IMR-90 (cell line): ENCODE results near the gene GTF2F2. TPM values are rescaled to one million over a fixed set of nuclear protein-coding genes. Genes with fewer than 3 reads are reported as not detected.
A peak's percentile ranks its signal among the peaks of the same experiment; 100 is the strongest.

Experiments used
- ATAC-seq: fragments of 200-7000 bp; cut with Tn5 transposase; 2 replicates; pipeline ENCODE4 v1.9.1; 2020; ENCODE audit warnings: low read depth, mild to moderate bottlenecking, moderate library complexity
- BruUV-seq: library from RNA; stranded (reverse); fragments of 400-500 nt; replicated peaks from 2 replicates; lab custom pipeline; 2021; lab: Mats Ljungman, UMichigan
- CTCF ChIA-PET: fragments of 300-600 bp; formaldehyde crosslinking; extraction: SDS; loops from one replicate; lab custom pipeline; 2021; ENCODE audit warnings: antibody characterized with exemption; lab: Yijun Ruan, JAX
- POLR2A ChIA-PET: fragments of 300-600 bp; sonication (Branson Sonifier 250); formaldehyde crosslinking; loops from one replicate; lab custom pipeline; 2022; ENCODE audit warnings: antibody characterized with exemption; ENCODE audit not compliant: unreplicated experiment; lab: Charles Lee
- DNase-seq: peaks from one replicate; pipeline ENCODE4 v3.0.0; 2013
- H2AFZ ChIP-seq: replicated peaks from 2 replicates; pipeline ENCODE3; 2013; ENCODE audit warnings: low read length, mild to moderate bottlenecking; ENCODE audit not compliant: poor library complexity
- H2AK5ac ChIP-seq: 2 replicates; pipeline ENCODE4 v1.6.1; 2013; ENCODE audit warnings: low read depth, low read length, inconsistent platforms
- H2AK9ac ChIP-seq: replicated peaks from 2 replicates; pipeline ENCODE3; 2013; ENCODE audit warnings: mild to moderate bottlenecking, low read depth, low read length, moderate library complexity; ENCODE audit not compliant: poor library complexity
- H2BK120ac ChIP-seq: 2 replicates; pipeline ENCODE4 v1.6.1; 2013; ENCODE audit warnings: low read depth, low read length, inconsistent platforms
- H2BK15ac ChIP-seq: 3 replicates; pipeline ENCODE4 v1.6.1; 2013; ENCODE audit warnings: low read depth, low read length, inconsistent platforms
- H2BK20ac ChIP-seq: 2 replicates; pipeline ENCODE4 v1.6.1; 2013; ENCODE audit warnings: low read depth, mild to moderate bottlenecking, inconsistent platforms, low read length, moderate library complexity
- H2BK5ac ChIP-seq: 2 replicates; pipeline ENCODE4 v1.6.1; 2013; ENCODE audit warnings: mild to moderate bottlenecking, low read depth, low read length, inconsistent platforms; ENCODE audit not compliant: poor library complexity, severe bottlenecking
- H3K14ac ChIP-seq: replicated peaks from 2 replicates; pipeline ENCODE4 v1.6.1; 2013; ENCODE audit warnings: low read depth, low read length, inconsistent platforms
- H3K18ac ChIP-seq: 2 replicates; pipeline ENCODE4 v1.6.1; 2013; ENCODE audit warnings: low read depth, low read length, control low read depth
- H3K23ac ChIP-seq: 2 replicates; pipeline ENCODE4 v1.6.1; 2013; ENCODE audit warnings: low read depth, low read length, inconsistent platforms
- H3K27ac ChIP-seq: 2 replicates; pipeline ENCODE4 v1.5.1; 2013; ENCODE audit warnings: mild to moderate bottlenecking, control low read depth, low read length; ENCODE audit not compliant: insufficient read depth
- H3K27me3 ChIP-seq: 2 replicates; pipeline ENCODE4 v1.6.1; 2013; ENCODE audit warnings: low read length; ENCODE audit not compliant: control insufficient read depth, insufficient read depth
- H3K36me3 ChIP-seq: 2 replicates; pipeline ENCODE4 v1.6.1; 2013; ENCODE audit warnings: low read length, mixed read lengths; ENCODE audit not compliant: control insufficient read depth, insufficient read depth
- H3K4ac ChIP-seq: 2 replicates; pipeline ENCODE4 v1.6.1; 2013; ENCODE audit warnings: low read depth, low read length, inconsistent platforms
- H3K4me1 ChIP-seq: 2 replicates; pipeline ENCODE4 v1.6.1; 2013; ENCODE audit warnings: low read length, mixed read lengths; ENCODE audit not compliant: control insufficient read depth, insufficient read depth
- H3K4me2 ChIP-seq: 2 replicates; pipeline ENCODE4 v1.6.1; 2013; ENCODE audit warnings: low read depth, mild to moderate bottlenecking, control low read depth, low read length, moderate library complexity
- H3K4me3 ChIP-seq: 2 replicates; pipeline ENCODE4 v1.5.1; 2013; ENCODE audit warnings: low read depth, mild to moderate bottlenecking, control low read depth, low read length, moderate library complexity; ENCODE audit not compliant: insufficient read depth
- H3K56ac ChIP-seq: 2 replicates; pipeline ENCODE4 v1.6.1; 2013; ENCODE audit warnings: low read length, inconsistent platforms; ENCODE audit not compliant: insufficient read depth; ENCODE audit errors: extremely low read depth
- H3K79me1 ChIP-seq, 2 experiments: 2 replicates each; pipeline ENCODE4 v1.6.1; 2013; ENCODE audit warnings: low read length in 2 of 2, inconsistent platforms in 1 of 2, low read depth in 1 of 2
- H3K9ac ChIP-seq: 2 replicates; pipeline ENCODE4 v1.6.1; 2013; ENCODE audit warnings: low read depth, low read length, control low read depth
- H3K9me1 ChIP-seq: 2 replicates; pipeline ENCODE4 v1.6.1; 2013; ENCODE audit warnings: low read length, inconsistent platforms; ENCODE audit not compliant: insufficient read depth
- H3K9me3 ChIP-seq: 2 replicates; pipeline ENCODE4 v1.6.1; 2013; ENCODE audit warnings: low read length; ENCODE audit not compliant: control insufficient read depth, insufficient read depth
- H4K20me1 ChIP-seq: 2 replicates; pipeline ENCODE4 v1.6.1; 2013; ENCODE audit warnings: low read length, inconsistent platforms; ENCODE audit not compliant: insufficient read depth
- H4K5ac ChIP-seq: 2 replicates; pipeline ENCODE4 v1.6.1; 2013; ENCODE audit warnings: mild to moderate bottlenecking, low read depth, low read length, control low read depth
- H4K8ac ChIP-seq, 2 experiments: 2 replicates each; pipeline ENCODE4 v1.6.1; 2013; ENCODE audit warnings: low read depth in 2 of 2, low read length in 2 of 2, control low read depth in 1 of 2, inconsistent platforms in 1 of 2
- H4K91ac ChIP-seq: 2 replicates; pipeline ENCODE4 v1.6.1; 2013; ENCODE audit warnings: low read depth, low read length, inconsistent platforms; ENCODE audit not compliant: insufficient read depth
- RCOR1 ChIP-seq: IDR thresholded peaks from 2 replicates; pipeline ENCODE4 v1.6.1; 2012; ENCODE audit warnings: mild to moderate bottlenecking, low read length, improper control_type of control experiment; ENCODE audit not compliant: insufficient replicate concordance
- WGBS, 2 experiments: methylation state at CpG; one replicate each; pipeline versions ENCODE4 v1.1.5 to v1.1.7; 2013; ENCODE audit warnings: missing lambda C conversion rate in 2 of 2; ENCODE audit not compliant: insufficient read length in 1 of 2; ENCODE audit errors: extremely low coverage in 2 of 2; 5-methylcytosine and 5-hydroxymethylcytosine counted together
- dilution Hi-C: fragments of 300-500 bp; cut with HindIII; formaldehyde crosslinking; loops from one replicate; pipeline ENCODE4 v1.14.3; 2018; ENCODE audit warnings: low sequenced_read_pairs; ENCODE audit not compliant: unreplicated experiment
- in situ Hi-C: fragments of 300-500 bp; cut with MboI; formaldehyde crosslinking; loops from 3 replicates; pipeline ENCODE4 v1.14.3; 2019; ENCODE audit warnings: low sequenced_read_pairs, inconsistent platforms, mixed read lengths
- intact Hi-C: fragments of 100-400 bp; cut with micrococcal nuclease; formaldehyde crosslinking; loops from 2 replicates; pipeline ENCODE4 v1.10.0; 2022
- polyA plus RNA-seq, 3 experiments: library from polyadenylated mRNA; depleted of rRNA; stranded (reverse); fragments of >200 nt; gene quantifications; 2 replicates each; pipeline ENCODE4 v1.2.3, GENCODE V29; 2012; ENCODE audit warnings: low replicate concordance in 1 of 3
- total RNA-seq: library from RNA; depleted of rRNA; stranded (reverse); fragments of >200 nt; gene quantifications from 2 replicates; pipeline ENCODE4 v1.2.3, GENCODE V29; 2012

The GTF2F2 gene
- total and polyA plus RNA-seq, 2 of the 4 experiments (the other 2 are of a cell fraction), result 16.5 to 21.0 TPM

DNA sequence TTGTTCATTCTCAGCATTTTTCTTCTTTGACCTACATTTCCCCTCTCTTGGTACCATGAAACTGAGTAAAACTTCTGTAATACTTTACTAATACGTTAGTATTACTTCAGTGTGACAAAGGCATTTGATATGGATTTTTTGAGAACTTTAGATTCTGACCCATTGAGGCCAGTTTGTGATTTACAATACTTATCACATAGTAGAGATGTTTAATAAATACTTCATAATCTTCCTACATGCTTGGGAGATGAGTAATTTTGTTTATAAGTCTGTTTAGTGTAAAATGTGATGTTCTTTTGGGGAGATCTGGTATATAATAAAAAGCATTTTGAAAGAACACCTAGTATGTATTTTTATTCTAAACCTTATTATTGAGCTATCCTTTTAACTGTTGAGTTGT is 29.7 kb downstream of the GTF2F2 start:
- H3K4me2 ChIP-seq, result peak overlapping the region; percentile 59; the same call in 1 of the 2 replicates
- POLR2A ChIA-PET, result no interaction called here
- no peak for TF ChIP-seq RCOR1
- no TSS peak for BruUV-seq
- peak overlapping the region; percentile 87 for H2BK5ac ChIP-seq
- peaks cover 5% of the 10 kb centered on the region for H3K9me1 ChIP-seq
- H2AK9ac ChIP-seq, result no peak overlapping the region
- in situ Hi-C loops, result no loop called here
- CTCF ChIA-PET, result interaction anchor here (0.6 to 1.1 kb wide), 2 partner anchors 131 to 424 kb away, joined by 3 read pairs; no protein-coding TSS in a partner anchor
- peaks cover 18 to 39% of the 10 kb centered on the region in 2 experiments for H3K79me1 ChIP-seq
- WGBS, 2 experiments, result no CpG with 5 or more reads among the region's 1 CpG
- H3K9ac ChIP-seq, result no peak overlapping the region
- dilution Hi-C loops, result no loop called here
- no peak overlapping the region for H4K91ac ChIP-seq
- intact Hi-C loops, result no loop called here
- H3K4ac ChIP-seq, result no peak overlapping the region
- peak overlapping the region; percentile 78 for H3K18ac ChIP-seq
- peak overlapping the region; percentile 30; the same call in 1 of the 2 replicates for H3K27ac ChIP-seq
- H2AK5ac ChIP-seq, result no peak overlapping the region
- H4K5ac ChIP-seq, result peak overlapping the region; percentile 76; the same call in 1 of the 2 replicates
- H3K27me3 ChIP-seq, result no peaks in the 10 kb centered on the region
- DNase-seq (peak; percentile 31), ATAC-seq (peak; percentile 82)
- no peaks in the 10 kb centered on the region; the same call in none of the 2 replicates for H3K36me3 ChIP-seq
- H3K23ac ChIP-seq, result peak overlapping the region; percentile 16; the same call in 1 of the 2 replicates
- peak overlapping the region; percentile 10; the same call in 1 of the 2 replicates for H2BK120ac ChIP-seq
- H3K56ac ChIP-seq, result 0 out of 2 replicates have a peak overlapping the region, but pooled peaks have one; percentile 21
- peaks cover 1% of the 10 kb centered on the region; the same call in 1 of the 2 replicates for H3K4me1 ChIP-seq
- H3K9me3 ChIP-seq, result no peaks in the 10 kb centered on the region
- no peak overlapping the region for H2AFZ ChIP-seq
- H4K20me1 ChIP-seq, result no peaks in the 10 kb centered on the region
- peak overlapping the region; percentile 73 for H2BK20ac ChIP-seq
- H2BK15ac ChIP-seq, result no peak overlapping the region
- no peak overlapping the region; the same call in 1 of the 2 replicates for H3K14ac ChIP-seq
- no peak overlapping the region for H3K4me3 ChIP-seq
- H4K8ac ChIP-seq, result 0 out of 4 replicates have a peak overlapping the region, but pooled peaks of 1 of the 2 experiments have one; percentile 15
